ENCODE measurements around the gene WWOX.

Gene WWOX

GRCh38 chr16:78926723-78927210 is 827.3 kb downstream of the WWOX start:
- no peak overlapping the region for H3K9ac ChIP-seq (ENCODE audit: low read depth, low read length)

GRCh38 chr16:78927766-78928165 is 828.3 kb downstream of the WWOX start:
- no peak overlapping the region for H3K4me3 ChIP-seq (ENCODE audit: low read depth, low read length)
- no peak overlapping the region for H3K9ac ChIP-seq (ENCODE audit: low read depth, low read length)
- no peaks in the 10 kb centered on the region for H3K27me3 ChIP-seq (ENCODE audit: control insufficient read depth, insufficient read depth, low read length)
- no peaks in the 10 kb centered on the region for H3K4me1 ChIP-seq (ENCODE audit: control insufficient read depth, insufficient read depth, low read length)
- no peaks in the 10 kb centered on the region for H3K9me3 ChIP-seq (ENCODE audit: control insufficient read depth, insufficient read depth, low read length)
- H3K36me3 ChIP-seq (ENCODE audit: control insufficient read depth, insufficient read depth, low read length) = no peaks in the 10 kb centered on the region

More at GRCh38 chr16:78926723-78927210, 827.3 kb downstream of the WWOX start:
- H3K4me1 ChIP-seq (ENCODE audit: control insufficient read depth, insufficient read depth, low read length) = no peaks in the 10 kb centered on the region
- H3K9me3 ChIP-seq (ENCODE audit: control insufficient read depth, insufficient read depth, low read length) = peaks cover 6% of the 10 kb centered on the region
- no peak overlapping the region for H3K4me3 ChIP-seq (ENCODE audit: low read depth, low read length)
- H3K36me3 ChIP-seq (ENCODE audit: control insufficient read depth, insufficient read depth, low read length) = no peaks in the 10 kb centered on the region
- no peaks in the 10 kb centered on the region for H3K27me3 ChIP-seq (ENCODE audit: control insufficient read depth, insufficient read depth, low read length)

GRCh38 chr16:78929841-78930240 is 830.4 kb downstream of the WWOX start:
- Histone ChIP-seq H3K9me3 (ENCODE audit: control insufficient read depth, insufficient read depth, low read length) (no peaks in the 10 kb centered on the region), H3K36me3 (ENCODE audit: control insufficient read depth, insufficient read depth, low read length) (no peaks in the 10 kb centered on the region), H3K4me3 (ENCODE audit: low read depth, low read length) (no peak overlapping the region), H3K9ac (ENCODE audit: low read depth, low read length) (no peak overlapping the region), H3K27me3 (ENCODE audit: control insufficient read depth, insufficient read depth, low read length) (no peaks in the 10 kb centered on the region), H3K4me1 (ENCODE audit: control insufficient read depth, insufficient read depth, low read length) (no peaks in the 10 kb centered on the region)

- no peaks in the 10 kb centered on the region for H3K4me1 ChIP-seq (ENCODE audit: control insufficient read depth, insufficient read depth, low read length)
- no peaks in the 10 kb centered on the region for H3K36me3 ChIP-seq (ENCODE audit: control insufficient read depth, insufficient read depth, low read length)
- no peak overlapping the region for H3K4me3 ChIP-seq (ENCODE audit: low read depth, low read length)
- H3K9me3 ChIP-seq (ENCODE audit: control insufficient read depth, insufficient read depth, low read length) = no peaks in the 10 kb centered on the region
- H3K27me3 ChIP-seq (ENCODE audit: control insufficient read depth, insufficient read depth, low read length) = no peaks in the 10 kb centered on the region
- no peak overlapping the region for H3K9ac ChIP-seq (ENCODE audit: low read depth, low read length)
Observed at GRCh38 chr16:78930561-78930960, 831.1 kb downstream of the WWOX start.

- H3K27me3 ChIP-seq (ENCODE audit: control insufficient read depth, insufficient read depth, low read length) = no peaks in the 10 kb centered on the region
- no peak overlapping the region for H3K9ac ChIP-seq (ENCODE audit: low read depth, low read length)
- H3K4me3 ChIP-seq (ENCODE audit: low read depth, low read length) = no peak overlapping the region
- no peaks in the 10 kb centered on the region for H3K36me3 ChIP-seq (ENCODE audit: control insufficient read depth, insufficient read depth, low read length)
- H3K9me3 ChIP-seq (ENCODE audit: control insufficient read depth, insufficient read depth, low read length) = no peaks in the 10 kb centered on the region
- H3K4me1 ChIP-seq (ENCODE audit: control insufficient read depth, insufficient read depth, low read length) = no peaks in the 10 kb centered on the region
Observed at GRCh38 chr16:78931267-78931666, 831.8 kb downstream of the WWOX start.

GRCh38 chr16:78931678-78932077 is 832.2 kb downstream of the WWOX start:
- Histone ChIP-seq H3K27me3 (ENCODE audit: control insufficient read depth, insufficient read depth, low read length) (no peaks in the 10 kb centered on the region), H3K9me3 (ENCODE audit: control insufficient read depth, insufficient read depth, low read length) (no peaks in the 10 kb centered on the region), H3K4me1 (ENCODE audit: control insufficient read depth, insufficient read depth, low read length) (no peaks in the 10 kb centered on the region), H3K4me3 (ENCODE audit: low read depth, low read length) (no peak overlapping the region), H3K36me3 (ENCODE audit: control insufficient read depth, insufficient read depth, low read length) (no peaks in the 10 kb centered on the region), H3K9ac (ENCODE audit: low read depth, low read length) (no peak overlapping the region)

- H3K36me3 ChIP-seq (ENCODE audit: control insufficient read depth, insufficient read depth, low read length) = no peaks in the 10 kb centered on the region
- no peak overlapping the region for H3K4me3 ChIP-seq (ENCODE audit: low read depth, low read length)
- H3K27me3 ChIP-seq (ENCODE audit: control insufficient read depth, insufficient read depth, low read length) = no peaks in the 10 kb centered on the region
- H3K4me1 ChIP-seq (ENCODE audit: control insufficient read depth, insufficient read depth, low read length) = no peaks in the 10 kb centered on the region
- H3K9ac ChIP-seq (ENCODE audit: low read depth, low read length) = no peak overlapping the region
- H3K9me3 ChIP-seq (ENCODE audit: control insufficient read depth, insufficient read depth, low read length) = no peaks in the 10 kb centered on the region
Observed at GRCh38 chr16:78932355-78932943, 833.0 kb downstream of the WWOX start.

GRCh38 chr16:78936060-78936459 is 836.6 kb downstream of the WWOX start:
- Histone ChIP-seq H3K9me3 (ENCODE audit: control insufficient read depth, insufficient read depth, low read length) (no peaks in the 10 kb centered on the region), H3K4me1 (ENCODE audit: control insufficient read depth, insufficient read depth, low read length) (no peaks in the 10 kb centered on the region), H3K36me3 (ENCODE audit: control insufficient read depth, insufficient read depth, low read length) (no peaks in the 10 kb centered on the region), H3K27me3 (ENCODE audit: control insufficient read depth, insufficient read depth, low read length) (no peaks in the 10 kb centered on the region), H3K4me3 (ENCODE audit: low read depth, low read length) (no peak overlapping the region), H3K9ac (ENCODE audit: low read depth, low read length) (no peak overlapping the region)

- H3K27me3 ChIP-seq (ENCODE audit: control insufficient read depth, insufficient read depth, low read length) = no peaks in the 10 kb centered on the region
- H3K9me3 ChIP-seq (ENCODE audit: control insufficient read depth, insufficient read depth, low read length) = no peaks in the 10 kb centered on the region
- no peak overlapping the region for H3K9ac ChIP-seq (ENCODE audit: low read depth, low read length)
- no peak overlapping the region for H3K4me3 ChIP-seq (ENCODE audit: low read depth, low read length)
- no peaks in the 10 kb centered on the region for H3K4me1 ChIP-seq (ENCODE audit: control insufficient read depth, insufficient read depth, low read length)
- no peaks in the 10 kb centered on the region for H3K36me3 ChIP-seq (ENCODE audit: control insufficient read depth, insufficient read depth, low read length)
Observed at GRCh38 chr16:78939597-78939996, 840.1 kb downstream of the WWOX start.

- no peak overlapping the region for H3K9ac ChIP-seq (ENCODE audit: low read depth, low read length)
- H3K4me1 ChIP-seq (ENCODE audit: control insufficient read depth, insufficient read depth, low read length) = no peaks in the 10 kb centered on the region
- H3K9me3 ChIP-seq (ENCODE audit: control insufficient read depth, insufficient read depth, low read length) = no peaks in the 10 kb centered on the region
- no peaks in the 10 kb centered on the region for H3K27me3 ChIP-seq (ENCODE audit: control insufficient read depth, insufficient read depth, low read length)
- H3K36me3 ChIP-seq (ENCODE audit: control insufficient read depth, insufficient read depth, low read length) = no peaks in the 10 kb centered on the region
- H3K4me3 ChIP-seq (ENCODE audit: low read depth, low read length) = no peak overlapping the region
Observed at GRCh38 chr16:78942625-78943245, 843.3 kb downstream of the WWOX start.

- no peaks in the 10 kb centered on the region for H3K9me3 ChIP-seq (ENCODE audit: control insufficient read depth, insufficient read depth, low read length)
- H3K9ac ChIP-seq (ENCODE audit: low read depth, low read length) = no peak overlapping the region
- no peaks in the 10 kb centered on the region for H3K4me1 ChIP-seq (ENCODE audit: control insufficient read depth, insufficient read depth, low read length)
- H3K4me3 ChIP-seq (ENCODE audit: low read depth, low read length) = no peak overlapping the region
- no peaks in the 10 kb centered on the region for H3K27me3 ChIP-seq (ENCODE audit: control insufficient read depth, insufficient read depth, low read length)
- no peaks in the 10 kb centered on the region for H3K36me3 ChIP-seq (ENCODE audit: control insufficient read depth, insufficient read depth, low read length)
Observed at GRCh38 chr16:78945336-78945735, 845.9 kb downstream of the WWOX start.

- no peaks in the 10 kb centered on the region for H3K27me3 ChIP-seq (ENCODE audit: control insufficient read depth, insufficient read depth, low read length)
- no peaks in the 10 kb centered on the region for H3K4me1 ChIP-seq (ENCODE audit: control insufficient read depth, insufficient read depth, low read length)
- no peaks in the 10 kb centered on the region for H3K9me3 ChIP-seq (ENCODE audit: control insufficient read depth, insufficient read depth, low read length)
- H3K36me3 ChIP-seq (ENCODE audit: control insufficient read depth, insufficient read depth, low read length) = no peaks in the 10 kb centered on the region
- no peak overlapping the region for H3K4me3 ChIP-seq (ENCODE audit: low read depth, low read length)
- no peak overlapping the region for H3K9ac ChIP-seq (ENCODE audit: low read depth, low read length)
Observed at GRCh38 chr16:78946556-78946955, 847.1 kb downstream of the WWOX start.
